ENCODE results near the gene ZNF124. TPM values are rescaled to one million over a fixed set of nuclear protein-coding genes. Genes with fewer than 3 reads are reported as not detected.
"Not testable (repeated sequence)": the region's sequence is repeated elsewhere in the genome, so short reads cannot be mapped to it uniquely, and the experiment has no call there.

ZNF124 gene
- total RNA-seq, 2 donors from 2014 or later: 10.2 to 22.6 TPM

GRCh38 chr1:247165674-247166073, 6.1 kb downstream of the ZNF124 start:
- Histone ChIP-seq H3K27ac (no peak overlapping the region), H3K4me3 (no peak overlapping the region), H3K4me1 (no peaks in the 10 kb centered on the region), H3K27me3 (no peaks in the 10 kb centered on the region), H3K9me3 (peaks cover 9 to 56% of the 10 kb centered on the region in 2 donors), H3K36me3 (no peaks in the 10 kb centered on the region)
- DNase-seq (ENCODE audit: low spot score): no peak
- TF ChIP-seq CTCF (IDR thresholded peaks at IDR 0.05): no peak

DNA sequence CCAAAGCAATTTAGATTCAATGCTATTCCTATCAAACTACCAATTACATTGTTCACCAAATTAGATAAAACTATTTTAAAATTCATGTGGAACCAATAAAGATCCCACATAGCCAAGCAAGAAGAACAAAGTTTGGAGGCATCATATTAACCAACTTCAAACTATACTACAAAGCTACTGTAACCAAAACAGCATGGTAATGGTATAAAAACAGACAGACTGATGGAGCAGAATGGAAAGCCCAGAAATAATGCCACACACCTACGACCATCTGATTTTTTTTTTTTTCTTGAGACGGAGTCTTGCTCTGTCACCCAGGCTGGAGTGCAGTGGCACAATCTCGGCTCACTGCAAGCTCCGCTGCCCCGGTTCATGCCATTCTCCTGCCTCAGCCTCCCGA, 7.1 kb downstream of the ZNF124 start:
- no peak for DNase-seq (ENCODE audit: low spot score)
- TF ChIP-seq CTCF (IDR thresholded peaks at IDR 0.05): no peak
- H3K27me3 ChIP-seq: no peaks in the 10 kb centered on the region
- H3K27ac ChIP-seq: no peak overlapping the region
- no peaks in the 10 kb centered on the region for H3K36me3 ChIP-seq
- no peak overlapping the region for H3K4me3 ChIP-seq
- H3K4me1 ChIP-seq: no peaks in the 10 kb centered on the region
- H3K9me3 ChIP-seq: peaks cover 9 to 66% of the 10 kb centered on the region in 2 donors

- Histone ChIP-seq H3K4me3 (no peak overlapping the region), H3K4me1 (no peaks in the 10 kb centered on the region), H3K36me3 (peaks cover 34% of the 10 kb centered on the region), H3K9me3 (peaks cover 22 to 100% of the 10 kb centered on the region in 2 donors), H3K27me3 (no peaks in the 10 kb centered on the region), H3K27ac (no peak overlapping the region)
- TF ChIP-seq CTCF (IDR thresholded peaks at IDR 0.05): no peak
- no peak for DNase-seq (ENCODE audit: low spot score)
These were observed 15.0 kb downstream of the ZNF124 start for GRCh38 chr1:247156787-247157232.

DNA sequence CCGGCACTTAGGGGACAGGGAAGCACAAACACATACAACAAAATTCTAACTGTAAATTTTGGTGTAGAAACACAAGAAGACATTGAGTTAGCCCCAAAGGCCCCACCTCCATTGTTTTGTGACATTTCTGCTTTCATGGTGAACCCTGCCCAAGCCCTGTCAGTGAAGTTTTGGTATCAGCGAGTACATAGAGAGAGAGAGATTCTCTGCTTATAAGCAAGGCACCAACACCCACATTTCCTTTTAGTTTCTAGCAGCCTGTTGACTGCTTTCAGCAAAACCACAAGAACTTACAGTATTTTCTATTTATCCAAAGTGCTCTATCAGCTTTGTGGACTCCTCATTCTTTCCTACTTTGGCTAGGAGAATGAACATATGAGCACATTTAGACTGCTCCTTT, 24.0 kb downstream of the ZNF124 start:
- Histone ChIP-seq H3K4me3 (no peak overlapping the region), H3K9me3 (peaks cover 0 to 81% of the 10 kb centered on the region in 2 donors), H3K4me1 (no peaks in the 10 kb centered on the region), H3K36me3 (peaks cover 8% of the 10 kb centered on the region), H3K27me3 (no peaks in the 10 kb centered on the region), H3K27ac (no peak overlapping the region)
- DNase-seq (ENCODE audit: low spot score): no peak
- no peak for TF ChIP-seq CTCF (IDR thresholded peaks at IDR 0.05)

GRCh38 chr1:247147120-247147519, 24.7 kb downstream of the ZNF124 start:
- H3K4me3 ChIP-seq, H3K36me3 ChIP-seq: not testable (repeated sequence)

DNA sequence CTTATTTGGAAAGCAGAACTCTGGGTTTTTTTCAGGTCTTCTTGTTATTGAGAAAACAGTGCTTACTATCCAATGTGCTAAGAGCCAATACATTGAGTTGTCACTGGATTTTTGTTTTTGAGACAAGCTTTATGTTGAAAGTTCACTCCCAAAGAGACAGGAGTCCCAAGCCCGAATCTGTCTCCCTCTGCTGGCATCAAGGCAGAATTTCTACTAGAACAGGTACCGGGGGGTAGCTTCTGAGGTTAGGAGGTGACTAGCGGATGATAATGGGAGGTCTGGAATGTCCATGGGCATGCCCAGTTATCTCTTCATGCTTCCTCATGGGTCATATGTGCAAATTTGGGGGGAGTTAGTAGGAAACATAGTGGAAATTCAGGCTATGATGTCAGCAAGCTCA, 25.1 kb downstream of the ZNF124 start:
- Histone ChIP-seq H3K27me3 (no peaks in the 10 kb centered on the region), H3K4me3 (no peak overlapping the region), H3K36me3 (peaks cover 8% of the 10 kb centered on the region), H3K9me3 (peaks cover 0 to 81% of the 10 kb centered on the region in 2 donors), H3K27ac (no peak overlapping the region), H3K4me1 (no peaks in the 10 kb centered on the region)
- TF ChIP-seq CTCF (IDR thresholded peaks at IDR 0.05): no peak
- DNase-seq (ENCODE audit: low spot score): no peak

More at GRCh38 chr1:247147120-247147519, 24.7 kb downstream of the ZNF124 start:
- DNase-seq (ENCODE audit: low spot score); H3K4me1 ChIP-seq; H3K27me3 ChIP-seq; H3K27ac ChIP-seq: not testable (repeated sequence)
- peaks cover 0 to 81% of the 10 kb centered on the region in 2 donors for H3K9me3 ChIP-seq

Data from right atrium auricular region (tissue), 2 donors.